Measurements from ENCODE around the gene RPS6KA5. TPM values are rescaled to one million over a fixed set of nuclear protein-coding genes. Genes with fewer than 3 reads are reported as not detected.

RPS6KA5 gene
- total RNA-seq, 1 experiment from 2014 or later, result 24.2 TPM

GRCh38 chr14:90894241-90894640 lies 166.2 kb downstream of the RPS6KA5 start:
- no peak overlapping the region for H2AFZ ChIP-seq (ENCODE audit: low read depth, low read length, poor library complexity, severe bottlenecking)
- DNase-seq (ENCODE audit: low read depth, low spot score) (no peak), ATAC-seq (no peak)
- ChIA-PET CTCF (interaction anchor here (7.0 kb wide), 1 partner anchor 10 kb away, joined by 33 read pairs; no protein-coding TSS in a partner anchor), POLR2A (no interaction called here), RAD21 (ENCODE audit: low non-redundant PET in 1 of 2, low total read pairs in 2 of 2, uncharacterized antibody in 2 of 2, unreplicated experiment in 2 of 2) (no interaction called here)
- no TSS peak for BruUV-seq (replicated peaks)
- no peaks in the 10 kb centered on the region for H3K4me1 ChIP-seq (ENCODE audit: control insufficient read depth in 1 of 2, insufficient read depth in 2 of 2, low read length in 2 of 2)
- H3K36me3 ChIP-seq (ENCODE audit: control insufficient read depth in 1 of 2, insufficient read depth in 2 of 2, low read length in 2 of 2), result 0 out of 4 replicates have a peak, but pooled peaks cover 0 to 2% of the 10 kb centered on the region in 2 experiments
- TF ChIP-seq CEBPB (IDR thresholded peaks at IDR 0.05; ENCODE audit: low read depth) (no peak), ZNF274 (IDR thresholded peaks at IDR 0.05; ENCODE audit: low read depth, low read length) (no peak), MAX (IDR thresholded peaks at IDR 0.05) (no peak), EGR1 (IDR thresholded peaks at IDR 0.05; ENCODE audit: low read depth) (no peak), YY1 (IDR thresholded peaks at IDR 0.05; ENCODE audit: extremely low read depth, insufficient replicate concordance, low read depth, low read length) (no peak), SIN3A (IDR thresholded peaks at IDR 0.05; ENCODE audit: low read depth) (no peak), TCF7L2 (IDR thresholded peaks at IDR 0.05; ENCODE audit: borderline replicate concordance, extremely low read depth, insufficient read depth, insufficient read length) (no peak), JUND (IDR thresholded peaks at IDR 0.05) (no peak), RAD21 (IDR thresholded peaks at IDR 0.05; ENCODE audit: low read depth) (no peak)
- no peak overlapping the region for H3K4me2 ChIP-seq (ENCODE audit: low read length)
- no peaks in the 10 kb centered on the region for H3K27me3 ChIP-seq (ENCODE audit: insufficient read depth, low read length)
- H3K9me3 ChIP-seq (ENCODE audit: control insufficient read depth in 1 of 2, insufficient read depth in 1 of 2, low read depth in 1 of 2, low read length in 2 of 2), result no peaks in the 10 kb centered on the region
- no peak overlapping the region for H3K4me3 ChIP-seq (replicated peaks in 1 of 2; ENCODE audit: low read depth in 1 of 2, low read length in 2 of 2)
- no peaks in the 10 kb centered on the region for H3K79me2 ChIP-seq (ENCODE audit: insufficient read depth, low read length)
- no peak overlapping the region for H3K9ac ChIP-seq (ENCODE audit: low read length)
- intact Hi-C loops (cut with micrococcal nuclease), result no loop called here
- no peaks in the 10 kb centered on the region for H3K9me2 ChIP-seq (ENCODE audit: insufficient read depth)
- no peaks in the 10 kb centered on the region for H4K20me1 ChIP-seq (ENCODE audit: insufficient read depth)
- no peak overlapping the region for H3K27ac ChIP-seq (ENCODE audit: low read depth, low read length)

- H3K4me1 ChIP-seq (ENCODE audit: control insufficient read depth in 1 of 2, insufficient read depth in 2 of 2, low read length in 2 of 2), result no peaks in the 10 kb centered on the region
- 0 out of 4 replicates have a peak, but pooled peaks cover 0 to 1% of the 10 kb centered on the region in 2 experiments for H3K36me3 ChIP-seq (ENCODE audit: control insufficient read depth in 1 of 2, insufficient read depth in 2 of 2, low read length in 2 of 2)
- no peaks in the 10 kb centered on the region for H3K9me2 ChIP-seq (ENCODE audit: insufficient read depth)
- no peak overlapping the region for H2AFZ ChIP-seq (ENCODE audit: low read depth, low read length, poor library complexity, severe bottlenecking)
- POLR2A ChIA-PET, result no interaction called here
- no peak overlapping the region for H3K4me2 ChIP-seq (ENCODE audit: low read length)
- no peak for TF ChIP-seq CEBPB (IDR thresholded peaks at IDR 0.05; ENCODE audit: low read depth)
- TF ChIP-seq CBX3 (IDR thresholded peaks at IDR 0.05; ENCODE audit: low read depth), result no peak
- TF ChIP-seq EZH2 (IDR thresholded peaks at IDR 0.05), result no peak
- TF ChIP-seq FOSL1 (IDR thresholded peaks at IDR 0.05; ENCODE audit: low read depth), result no peak
- TF ChIP-seq POLR2AphosphoS5 (IDR thresholded peaks at IDR 0.05; ENCODE audit: low read depth, low read length), result no peak
- TF ChIP-seq ZFX (IDR thresholded peaks at IDR 0.05), result no peak
- TF ChIP-seq RAD21 (IDR thresholded peaks at IDR 0.05; ENCODE audit: low read depth), result no peak
- no peak for TF ChIP-seq ZNF274 (IDR thresholded peaks at IDR 0.05; ENCODE audit: low read depth, low read length)
- no peak for TF ChIP-seq SRF (IDR thresholded peaks at IDR 0.05; ENCODE audit: low read depth)
- no peak for TF ChIP-seq EGR1 (IDR thresholded peaks at IDR 0.05; ENCODE audit: low read depth)
- TF ChIP-seq ELF1 (IDR thresholded peaks at IDR 0.05; ENCODE audit: borderline replicate concordance, low read depth), result no peak
- TF ChIP-seq, protein P1, sequence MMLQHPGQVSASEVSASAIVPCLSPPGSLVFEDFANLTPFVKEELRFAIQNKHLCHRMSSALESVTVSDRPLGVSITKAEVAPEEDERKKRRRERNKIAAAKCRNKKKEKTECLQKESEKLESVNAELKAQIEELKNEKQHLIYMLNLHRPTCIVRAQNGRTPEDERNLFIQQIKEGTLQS (IDR thresholded peaks at IDR 0.05), result no peak
- TF ChIP-seq JUND (IDR thresholded peaks at IDR 0.05), result no peak
- no peaks in the 10 kb centered on the region for H3K27me3 ChIP-seq (ENCODE audit: insufficient read depth, low read length)
- CTCF ChIA-PET, result interaction anchor here (7.0 kb wide), 1 partner anchor 11 kb away, joined by 33 read pairs; no protein-coding TSS in a partner anchor
- ATAC-seq (no peak), DNase-seq (ENCODE audit: low read depth, low spot score) (no peak)
- intact Hi-C loops (cut with micrococcal nuclease), result no loop called here
- no TSS peak for BruUV-seq (replicated peaks)
- no peak overlapping the region for H3K27ac ChIP-seq (ENCODE audit: low read depth, low read length)
- RAD21 ChIA-PET (ENCODE audit: low non-redundant PET in 1 of 2, low total read pairs in 2 of 2, uncharacterized antibody in 2 of 2, unreplicated experiment in 2 of 2), result no interaction called here
- no peak overlapping the region for H3K4me3 ChIP-seq (replicated peaks in 1 of 2; ENCODE audit: low read depth in 1 of 2, low read length in 2 of 2)
- H3K79me2 ChIP-seq (ENCODE audit: insufficient read depth, low read length), result no peaks in the 10 kb centered on the region
- no peaks in the 10 kb centered on the region for H3K9me3 ChIP-seq (ENCODE audit: control insufficient read depth in 1 of 2, insufficient read depth in 1 of 2, low read depth in 1 of 2, low read length in 2 of 2)
- H3K9ac ChIP-seq (ENCODE audit: low read length), result no peak overlapping the region
- H4K20me1 ChIP-seq (ENCODE audit: insufficient read depth), result no peaks in the 10 kb centered on the region
Measured at GRCh38 chr14:90893510-90893909, 166.9 kb downstream of the RPS6KA5 start.

Data from HCT116 (cell line).